GM18505 (cell line): ENCODE data around the gene SPTBN4.
A peak's percentile ranks its signal among the peaks of the same experiment; 100 is the strongest.
"Not testable (repeated sequence)": the region's sequence is repeated elsewhere in the genome, so short reads cannot be mapped to it uniquely, and the experiment has no call there.

Experiments used
- ATAC-seq: cut with Tn5 transposase; IDR thresholded peaks from one replicate; pipeline ENCODE4 v1.9.1; 2021; ENCODE audit not compliant: unreplicated experiment
- POLR2A ChIP-seq: IDR thresholded peaks from 4 replicates; pipeline ENCODE4 v1.6.1; 2011; ENCODE audit warnings: borderline replicate concordance; ENCODE audit not compliant: insufficient read depth, insufficient read length; ENCODE audit errors: extremely low read depth

The SPTBN4 gene

DNA sequence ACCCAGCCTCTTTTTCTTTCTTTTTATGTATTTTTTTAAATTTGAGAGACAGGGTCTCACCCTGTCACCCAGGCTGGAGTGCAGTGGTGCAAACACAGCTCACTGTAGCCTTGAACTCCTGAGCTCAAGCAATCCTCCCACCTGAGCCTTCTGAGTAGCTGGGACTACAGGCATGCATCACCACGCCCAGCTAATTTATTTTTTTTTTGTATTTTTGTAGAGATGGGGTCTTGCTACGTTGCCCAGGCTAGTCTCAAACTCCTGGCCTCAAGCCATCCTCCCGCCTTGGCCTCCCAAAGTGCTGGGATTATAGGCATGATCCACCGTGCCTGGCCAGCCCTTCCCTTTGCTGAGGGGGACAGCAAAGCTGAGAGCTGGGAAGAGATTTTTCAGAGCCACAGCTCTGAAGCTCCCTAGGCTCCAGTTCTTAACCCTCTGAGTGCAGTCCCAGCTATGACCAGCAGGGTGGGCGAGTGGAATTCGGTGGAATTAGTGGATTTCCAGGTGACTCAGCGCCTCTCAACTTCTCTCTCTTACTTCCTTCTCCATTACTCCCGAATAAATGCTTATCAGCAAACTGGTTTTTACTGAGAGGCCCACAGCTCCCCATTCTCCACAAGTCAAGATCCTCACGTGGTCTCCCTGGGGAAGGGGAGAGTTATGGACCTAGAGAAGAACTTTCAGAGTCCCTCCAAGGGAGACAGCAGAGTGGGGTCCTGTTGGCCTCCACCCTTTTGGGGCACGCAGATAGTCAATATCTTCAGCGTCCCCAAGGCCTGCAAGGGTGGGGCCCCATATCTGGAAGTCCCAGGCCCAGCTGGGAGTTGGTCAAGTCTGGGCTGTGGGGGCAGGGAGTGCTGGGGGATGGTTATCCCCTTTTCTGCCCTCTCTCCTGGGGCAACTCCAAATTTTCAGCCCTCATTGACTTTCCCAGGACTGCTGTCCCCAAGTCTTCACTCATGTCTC, 2.5 kb upstream of the SPTBN4 start:
- no peak for TF ChIP-seq POLR2A
- no peak for ATAC-seq

DNA sequence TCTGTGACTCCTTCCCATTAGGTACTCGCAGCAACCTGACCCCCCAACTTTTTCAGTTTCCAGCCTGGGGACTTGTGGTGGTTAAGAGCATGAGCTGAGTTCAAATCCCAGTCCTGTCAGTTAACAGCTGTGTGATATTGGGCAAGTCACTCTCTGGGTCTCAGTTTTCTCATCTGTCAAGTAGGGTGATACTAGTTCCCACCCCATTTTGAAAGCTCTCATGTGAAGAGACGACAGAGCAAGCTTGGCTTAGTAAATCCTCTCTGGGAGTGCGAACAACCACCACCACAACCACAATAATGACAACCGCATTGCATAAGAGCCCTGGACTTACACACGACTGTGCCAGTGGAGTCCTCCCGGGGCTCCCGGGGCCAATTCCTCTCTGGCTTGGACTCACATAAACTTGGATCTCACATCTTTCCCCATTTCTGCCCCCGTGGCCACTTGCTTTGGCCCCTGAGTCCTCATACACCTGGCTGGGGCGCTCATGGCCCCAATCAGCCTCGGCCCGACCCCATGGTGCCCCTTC, 1.7 kb upstream of the SPTBN4 start:
- TF ChIP-seq POLR2A: no peak
- ATAC-seq: no peak

GRCh38 chr19:40465557-40466218, 1.1 kb upstream of the SPTBN4 start, which contains the start of gene BLVRB:
TSS of gene BLVRB (minus strand) at chr19:40465745. CDS start at chr19:40465688, 57 bp downstream.
- peak; percentile 69 for TF ChIP-seq POLR2A
- peak; percentile 80 for ATAC-seq

- TF ChIP-seq POLR2A: no peak
- peak; percentile 32 for ATAC-seq
Observed at GRCh38 chr19:40466219-40466984, 399 bp upstream of the SPTBN4 start.

- ATAC-seq: no peak
- no peak for TF ChIP-seq POLR2A
Observed at GRCh38 chr19:40469011-40469410, 2.2 kb downstream of the SPTBN4 start.

DNA sequence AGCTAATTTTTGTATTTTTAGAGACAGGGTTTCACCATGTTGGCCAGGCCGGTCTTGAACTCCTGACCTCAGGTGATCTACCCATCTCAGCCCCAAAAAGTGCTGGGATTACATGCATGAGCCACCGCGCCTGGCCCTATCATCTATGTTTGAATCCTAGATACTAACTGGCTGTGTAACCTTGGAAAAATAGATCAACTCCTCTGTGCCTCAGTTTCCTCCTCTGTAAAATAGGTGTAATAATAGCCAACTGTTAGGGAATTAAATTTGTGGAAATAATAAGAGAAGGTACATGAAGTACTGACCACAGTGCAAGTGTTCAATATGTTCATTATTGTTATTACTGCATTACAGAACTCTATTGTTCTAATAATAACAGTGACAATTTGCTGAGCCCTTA, 4.3 kb downstream of the SPTBN4 start:
- no peak for TF ChIP-seq POLR2A
- no peak for ATAC-seq

- ATAC-seq: no peak
- no peak for TF ChIP-seq POLR2A
Observed at GRCh38 chr19:40472516-40472915, 5.7 kb downstream of the SPTBN4 start.

DNA sequence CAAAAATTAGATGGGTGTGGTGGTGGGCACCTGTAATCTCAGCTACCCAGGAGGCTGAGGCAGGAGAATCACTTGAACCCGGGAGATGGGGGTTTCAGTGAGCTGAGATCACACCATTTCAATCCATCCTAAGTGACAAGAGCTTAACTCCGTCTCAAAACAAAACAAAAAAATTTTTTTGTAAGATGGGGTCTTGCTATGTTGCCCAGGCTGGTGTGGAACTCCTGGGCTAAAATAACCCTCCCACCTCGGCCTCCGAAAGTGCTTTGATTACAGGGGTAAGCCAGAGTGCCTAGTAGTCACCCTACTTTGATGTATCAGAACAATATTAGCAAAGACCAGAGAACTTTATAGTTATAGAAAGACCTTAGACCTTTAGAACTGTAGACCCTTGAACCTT, 7.9 kb downstream of the SPTBN4 start:
- TF ChIP-seq POLR2A: no peak
- no peak for ATAC-seq

DNA sequence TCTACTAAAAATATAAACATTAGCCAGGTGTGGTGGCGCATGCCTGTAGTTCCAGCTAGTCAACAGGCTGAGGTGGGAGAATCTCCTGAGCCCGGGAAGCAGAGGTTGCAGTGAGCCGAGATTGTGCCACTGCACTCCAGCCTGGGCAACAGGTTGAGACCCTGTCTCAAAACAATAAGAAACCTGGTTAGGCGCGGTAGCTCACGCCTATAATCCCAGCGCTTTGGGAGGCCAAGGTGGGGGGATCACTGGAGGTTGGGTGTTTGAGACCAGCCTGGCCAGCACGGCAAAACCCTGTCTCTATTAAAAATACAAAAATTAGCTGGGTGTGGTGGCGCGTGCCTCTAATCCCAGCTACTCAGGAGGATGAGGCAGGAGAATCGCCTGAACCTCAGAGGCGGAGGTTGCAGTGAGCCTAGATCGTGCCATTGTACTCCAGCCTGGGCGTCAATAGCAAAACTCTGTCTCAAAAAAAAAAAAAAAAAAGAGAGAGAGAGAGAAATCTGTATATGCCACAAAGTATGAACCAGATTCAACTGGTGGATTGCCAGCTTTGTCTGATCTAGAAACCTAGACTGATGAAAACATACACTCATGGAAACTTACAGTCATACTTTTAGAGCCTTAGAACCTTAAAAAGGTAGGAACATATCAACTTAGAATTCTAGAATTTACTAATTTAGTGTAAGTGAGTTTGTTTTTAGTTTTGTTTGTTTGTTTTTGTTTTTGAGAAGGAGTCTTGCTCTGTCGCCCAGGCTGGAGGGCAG, 9.3 kb downstream of the SPTBN4 start:
- not testable (repeated sequence) for ATAC-seq

DNA sequence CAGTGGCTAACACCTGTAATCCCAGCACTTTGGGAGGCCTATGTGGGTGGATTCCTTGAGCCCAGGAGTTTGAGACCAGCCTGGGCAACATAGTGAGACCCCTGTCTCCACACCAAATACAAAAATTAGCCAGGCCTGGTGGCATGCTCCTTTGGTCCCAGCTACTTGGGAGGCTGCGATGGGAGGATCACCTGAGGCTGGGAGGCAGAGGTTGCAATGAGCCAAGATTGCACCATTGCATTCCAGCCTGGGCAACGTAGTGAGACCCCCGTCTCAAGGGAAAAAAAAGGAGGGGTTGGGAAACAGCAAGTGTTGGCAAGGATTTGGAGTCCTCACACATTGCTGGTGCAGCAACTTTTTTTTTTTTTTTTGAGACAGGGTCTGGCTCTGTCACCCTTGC, 19.2 kb downstream of the SPTBN4 start:
- no peak for TF ChIP-seq POLR2A
- ATAC-seq: no peak

DNA sequence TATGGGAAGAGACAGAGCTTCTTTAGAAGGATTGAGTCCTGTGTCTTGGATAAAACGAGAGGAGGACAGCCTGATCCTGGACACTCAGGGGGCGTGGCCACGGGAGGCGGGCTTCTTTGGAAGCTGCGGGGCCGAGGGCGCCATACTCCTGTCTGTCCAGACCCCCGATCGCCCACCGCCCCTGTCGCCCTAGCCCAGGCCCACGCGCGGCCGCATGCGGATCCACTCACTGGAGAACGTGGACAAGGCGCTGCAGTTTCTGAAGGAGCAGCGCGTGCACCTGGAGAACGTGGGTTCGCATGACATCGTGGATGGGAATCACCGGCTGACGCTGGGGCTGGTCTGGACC, 23.1 kb downstream of the SPTBN4 start:
- no peak for TF ChIP-seq POLR2A
- no peak for ATAC-seq

GRCh38 chr19:40492274-40492673, 25.5 kb downstream of the SPTBN4 start:
- no peak for ATAC-seq
- TF ChIP-seq POLR2A: no peak

DNA sequence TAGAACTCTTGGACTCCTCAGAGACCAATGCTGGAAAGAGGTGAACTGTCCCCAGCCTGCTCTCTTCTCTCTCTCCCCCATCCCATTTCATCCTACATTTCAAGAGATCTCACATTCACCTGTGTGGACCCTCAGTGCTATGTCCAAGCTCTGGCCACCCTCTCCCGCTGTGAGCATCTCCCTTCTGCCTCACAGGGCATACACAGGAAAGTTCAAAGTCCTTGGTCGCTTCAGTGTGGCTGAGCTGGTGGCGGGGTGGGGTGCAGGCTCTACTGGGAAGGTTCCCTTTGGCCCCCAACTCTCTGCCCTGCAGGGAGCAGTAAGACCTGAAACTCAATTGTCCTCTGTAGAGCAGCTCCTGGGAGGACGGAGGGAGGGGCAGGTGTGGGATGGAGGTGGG, 27.0 kb downstream of the SPTBN4 start:
- no peak for TF ChIP-seq POLR2A
- no peak for ATAC-seq

DNA sequence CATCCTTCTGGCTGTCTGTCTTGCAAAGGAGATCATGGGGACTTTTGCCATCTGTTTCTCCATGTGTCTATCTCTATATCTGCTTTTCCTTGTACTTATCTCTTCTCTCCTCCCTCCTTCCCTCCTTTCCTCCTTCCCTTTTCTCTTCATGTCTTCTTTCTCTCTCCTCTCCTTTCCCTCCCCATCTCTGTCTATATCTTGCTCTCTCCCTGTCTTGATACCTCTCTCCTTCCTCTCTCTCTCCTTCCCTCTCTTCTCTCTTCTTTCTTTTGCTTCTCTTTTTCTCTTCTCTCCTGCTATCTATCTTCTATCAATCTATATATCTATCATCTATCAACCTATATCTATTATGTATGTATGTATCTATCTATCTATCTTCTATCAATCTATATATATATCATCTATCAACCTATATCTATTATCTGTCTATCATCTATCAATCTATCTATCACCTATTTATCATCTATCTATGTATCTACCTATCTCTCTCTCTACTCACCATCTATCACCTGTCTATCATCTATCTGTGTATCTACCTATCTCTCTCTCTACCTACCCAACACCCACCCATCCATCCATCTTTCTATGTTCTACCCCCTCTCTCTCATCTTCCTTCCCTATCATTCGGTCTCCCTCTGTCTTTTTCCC, 27.5 kb downstream of the SPTBN4 start:
- no peak for ATAC-seq

More for the DNA sequence above, 27.5 kb downstream of the SPTBN4 start:
- TF ChIP-seq POLR2A: no peak
